ENCODE results near the gene C1QTNF12.

The C1QTNF12 gene

GRCh38 chr1:1225913-1226312 lies 20.6 kb downstream of the C1QTNF12 start:
- in situ Hi-C loops (cut with HindIII; ENCODE audit: low sequenced_read_pairs), result no loop called here
- no peak for DNase-seq (ENCODE audit: low read depth, low spot score)
- no peak overlapping the region for H3K4me3 ChIP-seq (ENCODE audit: low read depth, low read length)
- TF ChIP-seq CTCF (IDR thresholded peaks at IDR 0.05; ENCODE audit: low read depth, low read length), result no peak

GRCh38 chr1:1225238-1225845 lies 21.2 kb downstream of the C1QTNF12 start:
- TF ChIP-seq CTCF (IDR thresholded peaks at IDR 0.05; ENCODE audit: low read depth, low read length), result no peak
- H3K4me3 ChIP-seq (ENCODE audit: low read depth, low read length), result no peak overlapping the region
- in situ Hi-C loops (cut with HindIII; ENCODE audit: low sequenced_read_pairs), result no loop called here
- no peak for DNase-seq (ENCODE audit: low read depth, low spot score)

GRCh38 chr1:1223891-1224290 lies 22.6 kb downstream of the C1QTNF12 start:
- in situ Hi-C loops (cut with HindIII; ENCODE audit: low sequenced_read_pairs), result no loop called here
- H3K4me3 ChIP-seq (ENCODE audit: low read depth, low read length), result no peak overlapping the region
- no peak for DNase-seq (ENCODE audit: low read depth, low spot score)
- TF ChIP-seq CTCF (IDR thresholded peaks at IDR 0.05; ENCODE audit: low read depth, low read length), result no peak

GRCh38 chr1:1223321-1223720 lies 23.2 kb downstream of the C1QTNF12 start:
- no peak overlapping the region for H3K4me3 ChIP-seq (ENCODE audit: low read depth, low read length)
- in situ Hi-C loops (cut with HindIII; ENCODE audit: low sequenced_read_pairs), result no loop called here
- TF ChIP-seq CTCF (IDR thresholded peaks at IDR 0.05; ENCODE audit: low read depth, low read length), result no peak
- no peak for DNase-seq (ENCODE audit: low read depth, low spot score)

GRCh38 chr1:1222575-1223225 lies 23.8 kb downstream of the C1QTNF12 start:
- in situ Hi-C loops (cut with HindIII; ENCODE audit: low sequenced_read_pairs), result no loop called here
- H3K4me3 ChIP-seq (ENCODE audit: low read depth, low read length), result no peak overlapping the region
- no peak for TF ChIP-seq CTCF (IDR thresholded peaks at IDR 0.05; ENCODE audit: low read depth, low read length)
- DNase-seq (ENCODE audit: low read depth, low spot score), result no peak

GRCh38 chr1:1221887-1222574 lies 24.5 kb downstream of the C1QTNF12 start:
- DNase-seq (ENCODE audit: low read depth, low spot score), result no peak
- in situ Hi-C loops (cut with HindIII; ENCODE audit: low sequenced_read_pairs), result no loop called here
- no peak for TF ChIP-seq CTCF (IDR thresholded peaks at IDR 0.05; ENCODE audit: low read depth, low read length)
- no peak overlapping the region for H3K4me3 ChIP-seq (ENCODE audit: low read depth, low read length)

All from astrocyte of the spinal cord (primary cell).